ENCODE measurements around the gene TWF2.

TWF2 gene

DNA sequence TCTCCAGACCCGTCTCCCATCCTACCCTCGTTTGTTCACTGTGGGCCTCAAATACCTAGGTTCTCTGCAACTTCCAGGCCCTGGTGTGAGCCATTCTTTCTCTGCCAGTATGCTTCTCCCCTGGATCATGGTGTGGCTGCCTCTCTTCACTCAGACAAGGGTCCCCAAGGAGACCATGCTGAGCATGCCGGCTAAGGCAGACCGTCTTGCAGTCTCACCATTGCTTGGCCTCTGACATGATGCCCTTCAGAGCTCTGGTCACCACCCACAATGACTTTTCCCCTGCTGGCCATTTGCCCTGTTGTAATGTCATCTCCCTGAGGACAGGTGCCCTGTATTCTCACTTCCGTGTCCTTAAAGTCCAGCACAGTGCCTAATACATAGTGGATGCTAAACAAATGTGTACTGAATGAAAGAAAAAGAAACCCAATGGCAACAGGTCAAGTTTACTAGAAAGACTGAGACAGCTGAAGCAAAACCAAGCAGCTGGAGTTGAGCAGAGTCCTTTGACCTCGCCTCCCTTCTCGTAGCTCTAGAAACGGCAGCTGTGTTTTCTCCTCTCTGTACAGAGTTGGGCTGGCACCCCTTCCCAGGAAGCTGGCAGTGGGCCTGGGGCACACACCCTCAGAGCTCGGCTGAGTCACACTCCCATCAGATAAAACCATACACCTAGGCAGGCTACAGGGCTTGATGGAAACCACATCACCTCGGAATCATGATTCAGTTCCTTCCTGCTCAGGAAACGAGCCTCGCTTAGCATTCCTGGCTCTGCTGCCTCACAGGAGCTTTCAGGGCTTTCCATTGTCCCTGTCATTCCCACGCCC lies 22.2 kb downstream of the TWF2 start:
- Histone ChIP-seq H3K36me3 (ENCODE audit: control insufficient read depth, insufficient read depth, low read length) (peaks cover 7% of the 10 kb centered on the region), H3K4me1 (ENCODE audit: control insufficient read depth, insufficient read depth, low read length) (peaks cover 72% of the 10 kb centered on the region), H3K9me3 (ENCODE audit: control insufficient read depth, low read length) (no peaks in the 10 kb centered on the region), H3K27me3 (ENCODE audit: control insufficient read depth, insufficient read depth, low read length) (no peaks in the 10 kb centered on the region), H3K9ac (ENCODE audit: low read length) (peak overlapping the region; percentile 46), H3K4me3 (ENCODE audit: low read length) (no peak overlapping the region)

DNA sequence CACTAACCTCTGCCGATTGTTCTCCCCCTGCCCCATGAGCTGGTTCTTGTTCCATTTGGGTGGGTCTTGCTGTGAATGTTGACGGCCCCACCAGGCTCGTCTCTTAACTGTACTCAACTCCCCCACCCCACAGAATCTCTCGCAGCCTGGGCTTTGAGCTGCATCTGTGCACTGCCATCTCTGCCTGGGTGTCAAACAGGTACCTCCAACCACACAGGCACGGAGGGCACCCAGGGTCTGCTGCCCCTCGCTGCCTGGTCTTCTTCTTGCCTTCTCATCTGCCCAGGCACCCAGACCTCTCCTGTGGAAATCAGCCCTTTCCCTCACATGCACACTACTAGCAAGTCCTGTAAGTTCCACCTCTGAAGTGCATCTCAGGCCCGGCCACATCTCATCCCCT lies 23.6 kb downstream of the TWF2 start:
- Histone ChIP-seq H3K4me1 (ENCODE audit: control insufficient read depth, insufficient read depth, low read length) (peaks cover 78% of the 10 kb centered on the region), H3K9me3 (ENCODE audit: control insufficient read depth, low read length) (no peaks in the 10 kb centered on the region), H3K4me3 (ENCODE audit: low read length) (no peak overlapping the region), H3K27me3 (ENCODE audit: control insufficient read depth, insufficient read depth, low read length) (no peaks in the 10 kb centered on the region), H3K9ac (ENCODE audit: low read length) (no peak overlapping the region), H3K36me3 (ENCODE audit: control insufficient read depth, insufficient read depth, low read length) (peaks cover 15% of the 10 kb centered on the region)

DNA sequence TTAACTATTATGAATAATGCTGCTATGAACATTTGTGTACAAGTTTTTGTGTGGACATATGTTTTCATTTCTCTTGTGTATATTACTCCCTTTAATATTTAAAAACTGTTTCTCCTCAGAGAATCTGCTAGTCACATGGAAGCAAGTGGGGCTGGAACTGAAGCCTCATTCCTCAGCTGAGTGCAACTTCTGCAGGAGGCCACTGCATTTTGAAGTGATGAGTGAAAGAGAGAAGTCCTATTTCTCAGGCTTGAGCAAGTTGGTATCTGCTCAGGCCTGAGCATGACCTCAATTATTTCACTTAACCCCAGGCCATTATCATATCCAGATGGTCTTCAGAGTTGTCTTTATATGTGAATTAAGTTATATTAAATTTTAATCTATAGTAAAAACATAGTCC lies 25.1 kb downstream of the TWF2 start:
- peaks cover 74% of the 10 kb centered on the region for H3K4me1 ChIP-seq (ENCODE audit: control insufficient read depth, insufficient read depth, low read length)

DNA sequence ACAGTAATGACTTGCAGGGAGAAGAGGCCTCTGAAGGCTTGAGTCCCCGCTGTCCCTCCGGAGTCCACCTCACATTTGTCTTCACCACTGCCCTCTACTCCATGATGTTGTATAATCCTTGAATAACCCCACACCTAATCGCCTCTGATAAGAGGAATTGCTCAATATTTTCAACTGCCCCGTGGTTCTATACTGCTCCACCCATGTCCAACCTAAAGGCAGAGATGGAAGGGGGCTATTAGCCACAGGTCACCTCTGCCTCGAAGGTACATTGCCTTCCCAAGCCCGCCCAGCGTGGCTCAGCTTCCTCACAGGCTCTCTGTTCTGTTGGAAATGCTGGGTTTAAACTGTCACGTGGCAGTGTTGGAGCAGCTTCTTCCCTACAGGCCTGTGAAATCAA lies 26.0 kb downstream of the TWF2 start:
- H3K9me3 ChIP-seq (ENCODE audit: control insufficient read depth, low read length) = no peaks in the 10 kb centered on the region
- H3K27me3 ChIP-seq (ENCODE audit: control insufficient read depth, insufficient read depth, low read length) = no peaks in the 10 kb centered on the region
- H3K4me1 ChIP-seq (ENCODE audit: control insufficient read depth, insufficient read depth, low read length) = peaks cover 66% of the 10 kb centered on the region
- no peak overlapping the region for H3K9ac ChIP-seq (ENCODE audit: low read length)
- peaks cover 15% of the 10 kb centered on the region for H3K36me3 ChIP-seq (ENCODE audit: control insufficient read depth, insufficient read depth, low read length)
- H3K4me3 ChIP-seq (ENCODE audit: low read length) = no peak overlapping the region

More for the DNA sequence above, 25.1 kb downstream of the TWF2 start:
- Histone ChIP-seq H3K36me3 (ENCODE audit: control insufficient read depth, insufficient read depth, low read length) (peaks cover 15% of the 10 kb centered on the region), H3K27me3 (ENCODE audit: control insufficient read depth, insufficient read depth, low read length) (no peaks in the 10 kb centered on the region), H3K9me3 (ENCODE audit: control insufficient read depth, low read length) (no peaks in the 10 kb centered on the region), H3K4me3 (ENCODE audit: low read length) (no peak overlapping the region), H3K9ac (ENCODE audit: low read length) (no peak overlapping the region)

DNA sequence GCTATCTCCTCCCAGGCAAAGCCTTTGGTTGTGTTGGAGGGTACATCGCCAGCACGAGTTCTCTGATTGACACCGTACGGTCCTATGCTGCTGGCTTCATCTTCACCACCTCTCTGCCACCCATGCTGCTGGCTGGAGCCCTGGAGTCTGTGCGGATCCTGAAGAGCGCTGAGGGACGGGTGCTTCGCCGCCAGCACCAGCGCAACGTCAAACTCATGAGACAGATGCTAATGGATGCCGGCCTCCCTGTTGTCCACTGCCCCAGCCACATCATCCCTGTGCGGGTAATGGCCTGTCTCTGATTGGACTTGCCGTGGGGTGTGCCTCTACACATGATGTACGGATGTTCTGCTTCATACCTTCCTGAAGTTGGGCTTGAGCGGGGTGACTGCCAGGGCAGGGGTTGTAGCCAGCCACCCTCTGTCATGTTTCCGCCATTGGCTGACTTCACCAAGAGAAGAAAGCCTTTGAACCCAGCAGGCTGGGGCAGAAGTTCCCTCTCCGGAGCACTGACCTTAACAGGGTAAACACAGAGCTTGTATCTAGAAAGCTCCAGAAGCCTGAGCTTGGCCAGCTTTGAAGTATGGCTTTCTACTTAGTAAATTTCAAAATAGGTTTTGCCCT lies 27.6 kb downstream of the TWF2 start:
- H3K4me1 ChIP-seq (ENCODE audit: control insufficient read depth, insufficient read depth, low read length) = peaks cover 51% of the 10 kb centered on the region
- no peaks in the 10 kb centered on the region for H3K27me3 ChIP-seq (ENCODE audit: control insufficient read depth, insufficient read depth, low read length)
- peaks cover 15% of the 10 kb centered on the region for H3K36me3 ChIP-seq (ENCODE audit: control insufficient read depth, insufficient read depth, low read length)
- H3K4me3 ChIP-seq (ENCODE audit: low read length) = no peak overlapping the region
- no peaks in the 10 kb centered on the region for H3K9me3 ChIP-seq (ENCODE audit: control insufficient read depth, low read length)
- peak overlapping the region; percentile 14 for H3K9ac ChIP-seq (ENCODE audit: low read length)

DNA sequence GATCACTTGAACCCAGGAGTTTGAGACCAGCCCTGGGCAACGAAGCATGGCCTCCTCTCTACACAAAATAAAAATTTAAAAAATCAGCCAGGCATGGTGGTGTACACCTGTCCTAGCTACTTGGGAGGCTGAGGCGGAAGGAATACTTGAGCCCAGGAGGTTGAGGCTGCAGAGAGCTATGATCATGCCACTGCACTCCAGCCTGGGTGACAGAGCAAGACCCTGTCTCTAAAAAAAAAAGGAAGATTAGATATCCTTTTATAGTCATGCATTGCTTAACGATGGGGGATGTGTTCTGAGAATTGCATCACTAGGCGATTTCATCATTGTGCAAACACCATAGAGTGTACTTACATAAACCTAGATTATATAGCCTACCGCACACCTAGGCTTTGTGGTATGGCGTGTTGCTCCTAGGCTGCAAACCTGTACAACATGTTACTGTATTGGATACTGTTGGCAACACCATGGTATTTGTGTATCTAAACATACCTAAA lies 28.4 kb downstream of the TWF2 start:
- Histone ChIP-seq H3K27me3 (ENCODE audit: control insufficient read depth, insufficient read depth, low read length) (no peaks in the 10 kb centered on the region), H3K4me1 (ENCODE audit: control insufficient read depth, insufficient read depth, low read length) (peaks cover 43% of the 10 kb centered on the region), H3K9me3 (ENCODE audit: control insufficient read depth, low read length) (no peaks in the 10 kb centered on the region), H3K4me3 (ENCODE audit: low read length) (no peak overlapping the region), H3K36me3 (ENCODE audit: control insufficient read depth, insufficient read depth, low read length) (peaks cover 17% of the 10 kb centered on the region), H3K9ac (ENCODE audit: low read length) (peak overlapping the region; percentile 36)

DNA sequence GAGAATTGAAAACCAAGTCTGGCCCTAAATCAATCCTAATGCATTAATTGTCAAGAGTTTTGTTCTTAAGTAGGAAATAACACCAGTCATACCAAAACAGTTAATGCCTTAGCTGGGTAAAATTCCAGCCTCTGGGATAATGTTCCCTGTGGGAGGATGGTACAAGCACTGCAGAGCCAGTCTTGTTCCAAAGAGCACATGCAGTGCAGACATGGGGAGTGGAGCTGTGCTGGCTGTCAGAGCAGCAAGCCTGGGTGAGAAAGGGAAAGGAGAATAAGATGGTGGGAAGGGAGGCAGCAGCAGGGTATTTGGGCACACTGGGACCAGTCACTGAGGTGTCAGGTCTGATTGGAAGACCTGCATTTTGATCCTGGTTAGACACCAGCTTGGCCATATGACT lies 28.9 kb downstream of the TWF2 start:
- Histone ChIP-seq H3K9me3 (ENCODE audit: control insufficient read depth, low read length) (no peaks in the 10 kb centered on the region), H3K4me3 (ENCODE audit: low read length) (no peak overlapping the region), H3K9ac (ENCODE audit: low read length) (peak overlapping the region; percentile 36), H3K27me3 (ENCODE audit: control insufficient read depth, insufficient read depth, low read length) (no peaks in the 10 kb centered on the region), H3K4me1 (ENCODE audit: control insufficient read depth, insufficient read depth, low read length) (peaks cover 37% of the 10 kb centered on the region), H3K36me3 (ENCODE audit: control insufficient read depth, insufficient read depth, low read length) (peaks cover 22% of the 10 kb centered on the region)

DNA sequence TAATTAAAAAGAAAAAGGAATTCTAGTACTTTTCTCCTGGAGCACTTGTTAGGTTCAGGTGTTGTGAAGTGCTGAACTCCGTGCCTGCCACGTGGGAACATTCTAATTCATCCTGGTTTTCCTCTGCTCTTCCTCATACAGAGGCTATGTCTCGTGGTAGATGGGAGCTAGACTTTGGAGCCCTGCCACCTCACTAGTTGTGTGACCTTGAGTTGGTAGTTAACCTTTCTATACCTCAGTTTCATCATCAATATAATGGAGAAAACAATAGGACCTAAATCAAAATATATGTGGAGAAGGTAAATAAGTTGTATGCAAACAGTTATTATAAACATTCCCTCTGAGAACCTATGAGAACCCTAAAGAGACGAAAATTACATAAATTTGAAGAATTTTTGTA lies 30.4 kb downstream of the TWF2 start:
- H3K36me3 ChIP-seq (ENCODE audit: control insufficient read depth, insufficient read depth, low read length) = peaks cover 25% of the 10 kb centered on the region
- no peaks in the 10 kb centered on the region for H3K9me3 ChIP-seq (ENCODE audit: control insufficient read depth, low read length)
- H3K4me3 ChIP-seq (ENCODE audit: low read length) = no peak overlapping the region
- peaks cover 41% of the 10 kb centered on the region for H3K4me1 ChIP-seq (ENCODE audit: control insufficient read depth, insufficient read depth, low read length)
- H3K27me3 ChIP-seq (ENCODE audit: control insufficient read depth, insufficient read depth, low read length) = no peaks in the 10 kb centered on the region
- no peak overlapping the region for H3K9ac ChIP-seq (ENCODE audit: low read length)

DNA sequence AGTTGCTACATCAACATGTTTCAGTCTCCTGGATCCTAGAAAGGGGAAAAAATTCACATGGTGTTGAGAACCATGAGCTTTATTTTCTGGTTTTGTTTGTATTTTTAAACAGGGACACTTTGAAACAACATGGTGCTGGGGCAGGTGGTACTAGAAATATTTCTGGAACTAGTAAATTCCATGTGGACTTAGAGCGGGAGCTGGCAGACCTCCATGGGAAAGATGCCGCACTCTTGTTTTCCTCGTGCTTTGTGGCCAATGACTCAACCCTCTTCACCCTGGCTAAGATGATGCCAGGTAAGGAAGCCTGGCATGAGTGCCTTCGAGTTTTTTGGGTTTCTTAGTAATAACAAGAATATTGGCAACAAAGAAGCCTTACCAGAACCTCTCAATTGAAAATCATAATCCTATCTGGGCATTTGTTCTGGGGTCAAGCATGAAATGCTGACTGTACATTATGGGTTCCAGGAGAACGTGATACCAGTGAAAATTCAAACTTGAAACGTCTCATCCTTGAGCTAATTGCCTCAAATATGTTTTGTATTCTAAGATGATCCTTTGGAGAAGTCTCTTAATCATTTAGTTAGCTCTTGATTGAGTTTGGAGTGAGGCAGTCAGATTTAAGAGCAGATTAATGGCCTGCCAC lies 33.1 kb downstream of the TWF2 start:
- peaks cover 27% of the 10 kb centered on the region for H3K4me1 ChIP-seq (ENCODE audit: control insufficient read depth, insufficient read depth, low read length)
- H3K9me3 ChIP-seq (ENCODE audit: control insufficient read depth, low read length) = no peaks in the 10 kb centered on the region
- no peak overlapping the region for H3K4me3 ChIP-seq (ENCODE audit: low read length)
- H3K9ac ChIP-seq (ENCODE audit: low read length) = no peak overlapping the region
- H3K36me3 ChIP-seq (ENCODE audit: control insufficient read depth, insufficient read depth, low read length) = peaks cover 25% of the 10 kb centered on the region
- no peaks in the 10 kb centered on the region for H3K27me3 ChIP-seq (ENCODE audit: control insufficient read depth, insufficient read depth, low read length)

DNA sequence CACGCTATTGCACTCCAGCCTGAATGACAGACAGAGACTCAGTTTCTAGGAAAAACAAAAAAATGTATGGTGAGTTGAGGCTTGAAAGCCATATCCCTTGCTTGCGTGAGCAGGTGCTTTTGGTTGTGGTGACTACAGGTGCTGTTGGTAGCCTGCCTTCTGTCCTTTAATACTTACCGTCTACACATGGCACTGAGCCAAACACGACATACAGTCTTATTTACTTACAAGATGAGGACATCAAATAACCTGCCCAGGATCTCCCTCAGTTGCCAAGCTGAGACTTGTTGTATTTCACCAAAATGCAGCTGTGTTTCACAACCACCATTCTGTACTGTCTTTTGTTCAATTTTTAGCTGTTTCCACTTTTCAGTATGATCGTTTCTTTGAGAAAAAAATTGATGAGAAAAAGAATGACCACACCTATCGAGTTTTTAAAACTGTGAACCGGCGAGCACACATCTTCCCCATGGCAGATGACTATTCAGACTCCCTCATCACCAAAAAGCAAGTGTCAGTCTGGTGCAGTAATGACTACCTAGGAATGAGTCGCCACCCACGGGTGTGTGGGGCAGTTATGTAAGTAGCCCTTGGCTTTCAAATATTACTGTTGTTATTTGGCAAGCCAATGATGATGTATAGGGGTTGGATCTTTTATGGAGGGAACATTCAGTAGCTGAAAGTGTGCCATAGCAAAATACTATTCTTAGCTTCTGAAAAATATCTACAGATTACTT lies 34.5 kb downstream of the TWF2 start:
- no peaks in the 10 kb centered on the region for H3K9me3 ChIP-seq (ENCODE audit: control insufficient read depth, low read length)
- H3K9ac ChIP-seq (ENCODE audit: low read length) = peak overlapping the region; percentile 31
- peaks cover 26% of the 10 kb centered on the region for H3K4me1 ChIP-seq (ENCODE audit: control insufficient read depth, insufficient read depth, low read length)
- peaks cover 25% of the 10 kb centered on the region for H3K36me3 ChIP-seq (ENCODE audit: control insufficient read depth, insufficient read depth, low read length)
- H3K4me3 ChIP-seq (ENCODE audit: low read length) = no peak overlapping the region
- H3K27me3 ChIP-seq (ENCODE audit: control insufficient read depth, insufficient read depth, low read length) = no peaks in the 10 kb centered on the region

DNA sequence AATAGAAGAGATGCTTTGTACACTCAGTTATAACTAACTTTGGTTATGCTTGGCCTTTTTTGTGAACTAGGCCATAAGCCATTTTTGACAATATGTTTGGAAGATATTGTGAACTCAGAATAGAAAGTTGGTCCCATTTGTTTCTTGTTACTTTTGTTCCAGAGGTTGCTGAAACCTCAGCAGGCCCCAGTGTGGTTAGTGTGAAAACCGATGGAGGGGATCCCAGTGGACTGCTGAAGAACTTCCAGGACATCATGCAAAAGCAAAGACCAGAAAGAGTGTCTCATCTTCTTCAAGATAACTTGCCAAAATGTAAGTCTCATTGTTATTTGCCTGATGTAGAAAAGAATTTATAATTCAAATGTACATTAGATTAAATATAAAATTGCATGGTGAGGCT lies 35.3 kb downstream of the TWF2 start:
- Histone ChIP-seq H3K36me3 (ENCODE audit: control insufficient read depth, insufficient read depth, low read length) (peaks cover 30% of the 10 kb centered on the region), H3K9ac (ENCODE audit: low read length) (no peak overlapping the region), H3K4me1 (ENCODE audit: control insufficient read depth, insufficient read depth, low read length) (peaks cover 34% of the 10 kb centered on the region), H3K27me3 (ENCODE audit: control insufficient read depth, insufficient read depth, low read length) (no peaks in the 10 kb centered on the region), H3K9me3 (ENCODE audit: control insufficient read depth, low read length) (no peaks in the 10 kb centered on the region), H3K4me3 (ENCODE audit: low read length) (no peak overlapping the region)
